HL-60 (cell line): ENCODE data around the gene TTC24.

Source experiments
- CTCF ChIP-seq: IDR thresholded peaks from one replicate; pipeline ENCODE4 v1.5.1; 2011; ENCODE audit warnings: low read length, control low read depth, inconsistent platforms; ENCODE audit not compliant: insufficient read depth
- GABPA ChIP-seq: IDR thresholded peaks from 2 replicates; pipeline ENCODE4 v1.6.1; 2012; ENCODE audit warnings: low read depth
- POLR2AphosphoS5 ChIP-seq: IDR thresholded peaks from 2 replicates; pipeline ENCODE4 v1.6.1; 2012; ENCODE audit warnings: low read depth
- SPI1 ChIP-seq: IDR thresholded peaks from 2 replicates; pipeline ENCODE4 v1.6.1; 2012; ENCODE audit warnings: low read depth, mild to moderate bottlenecking, borderline replicate concordance
- TF ChIP-seq, protein P1 (sequence below): IDR thresholded peaks from 2 replicates; pipeline ENCODE4 v1.6.1; 2012; ENCODE audit warnings: low read depth; ENCODE audit not compliant: insufficient replicate concordance

- TF ChIP-seq CTCF (no peak), POLR2AphosphoS5 (no peak), GABPA (no peak), SPI1 (no peak)
- TF ChIP-seq, protein P1, sequence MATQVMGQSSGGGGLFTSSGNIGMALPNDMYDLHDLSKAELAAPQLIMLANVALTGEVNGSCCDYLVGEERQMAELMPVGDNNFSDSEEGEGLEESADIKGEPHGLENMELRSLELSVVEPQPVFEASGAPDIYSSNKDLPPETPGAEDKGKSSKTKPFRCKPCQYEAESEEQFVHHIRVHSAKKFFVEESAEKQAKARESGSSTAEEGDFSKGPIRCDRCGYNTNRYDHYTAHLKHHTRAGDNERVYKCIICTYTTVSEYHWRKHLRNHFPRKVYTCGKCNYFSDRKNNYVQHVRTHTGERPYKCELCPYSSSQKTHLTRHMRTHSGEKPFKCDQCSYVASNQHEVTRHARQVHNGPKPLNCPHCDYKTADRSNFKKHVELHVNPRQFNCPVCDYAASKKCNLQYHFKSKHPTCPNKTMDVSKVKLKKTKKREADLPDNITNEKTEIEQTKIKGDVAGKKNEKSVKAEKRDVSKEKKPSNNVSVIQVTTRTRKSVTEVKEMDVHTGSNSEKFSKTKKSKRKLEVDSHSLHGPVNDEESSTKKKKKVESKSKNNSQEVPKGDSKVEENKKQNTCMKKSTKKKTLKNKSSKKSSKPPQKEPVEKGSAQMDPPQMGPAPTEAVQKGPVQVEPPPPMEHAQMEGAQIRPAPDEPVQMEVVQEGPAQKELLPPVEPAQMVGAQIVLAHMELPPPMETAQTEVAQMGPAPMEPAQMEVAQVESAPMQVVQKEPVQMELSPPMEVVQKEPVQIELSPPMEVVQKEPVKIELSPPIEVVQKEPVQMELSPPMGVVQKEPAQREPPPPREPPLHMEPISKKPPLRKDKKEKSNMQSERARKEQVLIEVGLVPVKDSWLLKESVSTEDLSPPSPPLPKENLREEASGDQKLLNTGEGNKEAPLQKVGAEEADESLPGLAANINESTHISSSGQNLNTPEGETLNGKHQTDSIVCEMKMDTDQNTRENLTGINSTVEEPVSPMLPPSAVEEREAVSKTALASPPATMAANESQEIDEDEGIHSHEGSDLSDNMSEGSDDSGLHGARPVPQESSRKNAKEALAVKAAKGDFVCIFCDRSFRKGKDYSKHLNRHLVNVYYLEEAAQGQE, result no peak
Observed at GRCh38 chr1:156549831-156550230, 29.7 kb upstream of the TTC24 start.
